ENCODE measurements around the gene TNPO3.
A peak's percentile ranks its signal among the peaks of the same experiment; 100 is the strongest.

Gene TNPO3

DNA sequence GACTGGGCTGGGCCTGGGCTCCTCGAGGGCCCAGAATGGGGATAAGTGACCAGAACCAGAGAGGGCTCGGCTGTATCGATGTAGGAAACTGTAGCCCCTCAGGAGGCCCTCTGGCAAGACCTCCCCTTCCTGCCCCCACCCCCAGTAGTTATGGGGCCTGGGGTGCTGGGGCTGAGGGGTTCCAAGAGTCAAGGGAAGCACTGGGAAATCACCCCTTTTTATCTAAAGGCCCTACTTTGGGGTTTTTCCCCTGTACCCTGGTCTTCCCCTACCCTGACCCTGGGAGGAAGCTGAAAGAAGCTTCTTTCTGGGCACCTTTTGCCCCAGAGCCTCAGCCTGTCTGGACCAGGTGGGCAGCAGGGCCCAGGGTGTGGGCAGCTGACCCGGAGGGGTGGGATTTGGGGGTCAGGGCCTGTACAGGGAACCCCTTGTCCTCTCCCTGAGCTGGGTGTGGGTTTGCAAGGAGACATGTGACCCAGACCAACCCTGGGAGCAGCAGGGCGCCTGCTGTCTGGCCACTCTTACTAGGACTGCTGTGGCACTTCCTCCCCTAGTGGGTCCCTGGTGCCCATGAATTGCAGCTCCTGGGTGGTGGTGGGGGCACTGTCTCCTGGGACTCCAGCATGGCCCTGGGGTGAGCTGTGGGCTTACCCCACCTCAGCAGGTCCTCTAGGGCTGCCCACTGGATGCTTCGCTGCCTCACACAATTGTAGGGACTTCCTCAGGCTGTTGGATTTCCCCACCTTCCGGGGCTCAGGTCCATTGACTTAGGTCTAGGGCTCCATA lies 115.6 kb downstream of the TNPO3 start:
- no peak for DNase-seq (ENCODE audit: low spot score)

DNA sequence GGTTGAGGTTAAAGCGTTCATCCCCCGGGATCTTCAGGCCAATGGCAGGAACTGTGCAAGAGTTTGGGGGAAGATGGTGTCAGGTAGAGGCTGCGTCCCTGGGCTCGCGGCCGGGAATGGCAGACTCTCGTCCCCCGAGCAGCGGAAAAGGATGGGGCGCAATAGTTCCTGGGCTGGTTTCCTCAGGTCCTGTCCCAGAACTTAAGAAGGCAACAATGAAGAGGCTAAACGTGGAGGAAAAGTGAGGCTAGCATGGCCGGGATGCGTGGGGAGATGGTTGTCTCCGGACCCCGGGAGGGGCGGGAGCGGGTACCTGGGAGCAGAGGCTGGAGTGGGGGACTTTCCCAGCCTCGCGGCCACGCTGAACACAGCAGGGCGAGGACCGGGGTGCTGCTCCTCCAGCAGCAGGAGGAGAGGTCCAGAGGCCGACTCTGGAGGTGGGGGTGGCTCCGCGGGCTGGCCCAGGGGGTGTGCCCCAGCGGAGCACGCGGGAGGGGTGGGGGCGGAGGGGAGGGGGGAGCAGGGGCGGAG lies 116.3 kb downstream of the TNPO3 start:
- no peak for DNase-seq (ENCODE audit: low spot score)

GRCh38 chr7:128937647-128938543 lies 117.0 kb downstream of the TNPO3 start, which contains the start of gene IRF5:
IRF5 (plus strand) TSS chr7:128937927; CDS start chr7:128942082, 4,155 bp downstream.
- DNase-seq (ENCODE audit: low spot score): no peak

GRCh38 chr7:128937271-128937646 lies 117.7 kb downstream of the TNPO3 start:
- no peak for DNase-seq (ENCODE audit: low spot score)

- no peak for DNase-seq (ENCODE audit: low spot score)
These were observed 118.1 kb downstream of the TNPO3 start for GRCh38 chr7:128936798-128937197.

- no peak for DNase-seq (ENCODE audit: low spot score)
These were observed 119.6 kb downstream of the TNPO3 start for GRCh38 chr7:128935342-128935730.

DNA sequence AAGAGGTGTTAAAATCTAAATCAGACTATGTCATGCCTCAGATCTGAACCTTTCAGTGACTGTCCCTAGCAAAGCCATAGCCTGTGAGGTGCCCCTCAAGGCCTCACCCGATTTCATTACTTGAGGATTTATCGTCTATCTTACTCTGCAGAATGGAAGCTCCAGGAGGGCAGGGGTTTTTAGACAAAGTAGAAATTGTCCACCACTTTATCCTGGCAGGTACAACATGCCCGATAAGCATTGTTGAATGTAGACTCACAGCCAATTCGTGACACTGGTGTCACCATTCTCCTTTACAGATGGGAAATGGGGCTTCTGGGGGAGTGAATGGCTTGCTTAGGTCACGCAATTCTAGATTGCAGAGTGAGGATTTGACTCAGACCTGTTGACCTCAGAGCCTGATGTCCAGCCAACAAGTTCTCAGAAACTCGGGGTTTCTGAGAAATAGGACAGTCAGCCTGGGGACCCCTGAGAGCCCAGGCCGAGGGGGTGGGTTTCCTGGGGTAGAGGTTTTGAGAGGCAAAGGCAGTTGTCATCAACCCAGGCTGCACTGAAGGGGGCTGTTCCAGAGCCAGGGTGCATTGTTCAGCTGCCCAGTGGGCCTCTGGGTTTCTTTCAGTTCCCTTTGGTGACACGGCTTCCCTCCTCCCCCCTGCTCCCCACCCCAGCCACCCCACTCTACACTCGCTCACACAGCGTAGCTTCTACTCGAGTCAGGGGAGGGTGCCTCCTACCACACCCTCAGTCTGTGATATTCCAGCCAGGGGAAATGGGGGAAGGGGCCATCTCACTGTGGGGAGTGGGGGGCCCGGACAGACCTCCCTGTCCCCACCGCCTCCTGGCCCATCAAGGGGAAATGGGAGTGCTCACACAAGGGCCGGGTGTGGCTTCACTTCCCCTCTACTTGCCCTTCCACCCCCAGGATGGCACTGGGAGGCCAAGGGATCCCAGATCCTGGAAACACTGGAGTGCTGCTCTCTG lies 120.3 kb downstream of the TNPO3 start:
- DNase-seq (ENCODE audit: low spot score): no peak

DNA sequence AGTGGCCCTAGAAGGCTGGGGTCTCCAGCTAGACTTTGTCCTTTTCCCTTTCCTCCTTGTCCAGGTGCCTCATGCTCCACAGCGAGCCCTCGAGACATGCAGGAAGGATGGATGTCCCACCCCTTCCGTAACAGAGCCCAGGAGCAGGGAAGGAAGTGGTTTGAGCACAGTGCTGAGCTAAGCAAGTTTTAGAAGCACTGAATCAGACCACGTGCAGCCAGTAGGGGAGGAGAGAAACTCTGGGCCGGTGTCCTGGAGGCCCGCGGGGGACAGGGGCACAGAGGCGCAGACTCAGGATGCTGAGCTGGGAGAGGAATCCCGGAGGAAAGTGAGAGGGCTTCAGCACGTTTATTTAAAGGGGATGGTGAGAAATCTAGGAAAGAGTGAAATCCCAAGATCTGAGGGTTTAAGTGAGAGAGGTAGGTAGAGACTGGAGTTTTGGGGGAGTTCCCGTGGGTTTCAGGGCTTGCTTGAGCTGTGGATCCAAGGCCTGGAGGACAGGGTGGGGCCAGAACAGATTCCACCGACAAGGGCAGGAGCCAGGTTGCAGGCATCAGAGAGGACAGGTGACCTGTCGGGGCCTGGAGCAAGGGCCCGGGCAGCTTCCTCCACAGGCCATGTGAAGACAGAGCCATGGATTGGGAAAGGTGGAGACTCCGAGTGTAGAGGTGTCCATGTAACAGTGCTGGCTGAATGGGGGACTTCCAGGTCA lies 121.6 kb downstream of the TNPO3 start:
- peak; percentile 53 for DNase-seq (ENCODE audit: low spot score)

DNA sequence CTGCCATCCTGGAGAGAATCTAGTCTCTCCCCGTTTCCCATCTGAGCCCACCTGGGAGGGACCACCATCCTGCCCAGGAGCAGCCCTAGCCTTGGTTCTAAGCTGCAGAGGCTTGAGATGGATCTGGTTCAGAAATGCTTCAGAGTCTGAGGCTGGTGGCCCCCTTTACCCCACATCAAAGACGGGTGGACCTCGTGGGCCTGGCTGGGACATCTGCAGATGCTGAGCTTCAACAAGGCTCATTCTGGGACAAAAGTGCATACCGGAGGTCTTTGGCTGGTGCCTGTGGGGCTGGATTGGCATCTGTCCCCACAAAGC lies 122.1 kb downstream of the TNPO3 start:
- no peak for DNase-seq (ENCODE audit: low spot score)

DNA sequence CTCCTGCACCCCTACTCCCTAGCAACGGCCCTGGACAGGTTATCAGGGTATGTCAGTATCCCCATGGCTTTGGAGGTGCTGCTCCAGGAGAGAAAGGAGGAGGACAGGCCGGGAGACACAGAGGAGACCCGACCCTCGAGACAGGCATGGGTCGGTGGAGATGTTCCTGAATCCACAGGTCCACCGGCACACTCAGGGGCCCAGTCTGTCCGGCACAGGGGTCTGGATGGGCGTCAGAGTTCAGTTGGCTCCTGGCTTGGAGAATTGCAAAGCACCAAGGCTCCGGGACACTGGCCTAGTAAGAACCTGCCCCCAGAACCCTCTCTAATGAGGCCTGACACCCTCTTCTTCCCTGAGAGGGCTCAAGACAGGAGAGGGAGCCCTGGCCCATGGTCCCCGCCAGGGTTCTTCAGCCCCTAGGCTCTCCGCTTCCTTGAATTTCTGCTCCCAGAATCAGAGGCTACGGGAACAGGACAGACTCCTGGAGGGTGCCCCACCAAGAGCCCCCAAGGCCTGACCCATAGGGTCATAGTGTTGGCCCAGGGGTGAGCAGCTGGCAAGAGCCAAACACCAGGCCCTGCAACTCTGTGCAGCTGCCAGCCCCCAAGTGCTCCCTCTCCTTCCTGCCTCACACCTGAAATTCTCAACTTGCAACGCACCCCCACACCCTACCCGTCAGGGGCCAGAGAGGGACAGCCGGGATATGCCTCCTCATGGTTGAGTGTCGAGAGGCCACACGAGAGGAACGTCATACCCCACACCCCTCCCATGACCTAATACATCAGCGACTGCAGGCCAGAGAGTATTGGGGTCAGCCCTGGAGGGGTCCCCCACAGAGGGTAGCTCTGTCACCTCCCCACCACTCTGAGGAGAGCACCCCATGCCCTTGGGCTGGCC lies 122.7 kb downstream of the TNPO3 start:
- DNase-seq (ENCODE audit: low spot score): no peak

DNA sequence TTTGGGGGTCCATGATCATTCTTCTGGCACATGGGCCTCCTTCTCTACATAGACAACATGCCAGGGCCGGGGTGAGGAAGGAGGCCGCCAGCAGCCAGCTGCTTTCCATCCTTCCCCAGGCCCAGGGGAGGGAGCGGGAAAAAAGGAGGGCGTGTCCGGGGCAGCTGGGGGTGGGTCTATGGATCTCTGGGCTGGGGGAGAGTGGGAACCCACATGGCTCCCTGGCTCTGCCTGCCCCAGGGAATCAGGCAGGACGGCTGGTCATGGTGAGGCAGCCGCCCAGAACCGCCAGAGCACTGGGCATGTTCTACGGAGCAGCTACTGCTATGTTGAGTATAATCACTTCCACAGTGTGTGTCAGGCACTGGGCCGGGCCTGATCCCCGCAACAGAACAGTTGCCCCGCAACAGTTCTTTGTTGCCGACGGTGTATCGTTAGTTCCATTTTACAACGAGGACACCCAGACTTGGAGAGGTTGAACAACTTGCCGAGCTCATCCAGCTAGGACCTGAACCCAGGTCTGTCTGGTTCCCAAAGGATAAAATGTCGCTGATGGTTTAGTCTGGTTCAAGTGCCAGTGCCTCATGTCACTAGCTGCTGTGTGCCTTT lies 123.6 kb downstream of the TNPO3 start:
- no peak for DNase-seq (ENCODE audit: low spot score)

GRCh38 chr7:128928882-128929788 lies 125.8 kb downstream of the TNPO3 start:
- no peak for DNase-seq (ENCODE audit: low spot score)

DNA sequence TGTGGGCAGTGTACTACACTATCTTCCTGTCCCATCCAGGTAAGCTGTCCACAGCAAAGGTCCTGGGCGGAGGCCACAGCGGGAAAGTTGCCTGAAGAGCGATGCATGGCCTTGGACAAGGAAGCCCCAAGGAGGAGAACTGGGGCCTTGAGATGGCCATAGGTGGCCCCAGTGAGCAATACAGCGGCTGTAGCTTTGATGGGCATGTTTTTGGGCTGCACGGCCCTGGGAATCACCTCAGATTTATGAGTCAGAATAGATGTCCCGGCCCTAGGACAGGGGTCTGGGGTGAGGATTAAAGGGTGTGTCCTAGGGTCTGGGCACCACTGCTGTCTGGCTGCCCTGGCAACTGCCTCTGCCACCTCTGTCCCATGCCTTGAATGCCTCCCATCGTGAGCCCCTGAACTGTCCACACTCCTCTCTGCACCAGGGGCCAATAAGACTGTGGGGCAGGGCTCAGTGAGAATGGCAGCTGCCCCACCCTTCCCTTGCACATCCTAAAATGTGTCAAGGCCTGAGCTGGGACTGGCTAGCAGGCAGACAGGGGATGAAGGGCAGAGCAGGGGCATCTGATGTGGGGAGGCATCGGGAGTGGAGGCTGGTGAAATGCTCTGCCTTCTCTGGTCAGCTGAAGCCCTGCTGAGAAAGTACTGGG lies 126.6 kb downstream of the TNPO3 start:
- no peak for DNase-seq (ENCODE audit: low spot score)

GRCh38 chr7:128924707-128925588 lies 130.0 kb downstream of the TNPO3 start:
- no peak for DNase-seq (ENCODE audit: low spot score)

DNA sequence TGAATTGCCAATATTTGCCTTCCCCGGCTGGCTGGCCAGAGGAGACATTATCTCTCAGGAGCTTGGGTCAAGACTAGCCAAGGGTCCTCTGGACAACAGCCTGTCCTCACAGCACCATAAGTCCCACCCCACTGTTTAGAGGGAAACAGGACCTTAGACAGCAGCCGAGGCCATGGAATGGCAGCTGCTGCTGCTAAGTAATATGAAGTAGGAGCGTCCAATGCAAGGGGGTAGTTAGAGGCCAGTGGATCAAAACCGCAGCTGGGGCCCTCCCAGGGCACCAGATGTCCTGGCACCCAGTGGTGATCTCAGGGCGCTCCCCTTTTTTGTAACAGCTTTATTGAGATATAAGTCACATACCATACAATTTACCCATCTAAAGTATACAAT lies 131.5 kb downstream of the TNPO3 start:
- no peak for DNase-seq (ENCODE audit: low spot score)

DNA sequence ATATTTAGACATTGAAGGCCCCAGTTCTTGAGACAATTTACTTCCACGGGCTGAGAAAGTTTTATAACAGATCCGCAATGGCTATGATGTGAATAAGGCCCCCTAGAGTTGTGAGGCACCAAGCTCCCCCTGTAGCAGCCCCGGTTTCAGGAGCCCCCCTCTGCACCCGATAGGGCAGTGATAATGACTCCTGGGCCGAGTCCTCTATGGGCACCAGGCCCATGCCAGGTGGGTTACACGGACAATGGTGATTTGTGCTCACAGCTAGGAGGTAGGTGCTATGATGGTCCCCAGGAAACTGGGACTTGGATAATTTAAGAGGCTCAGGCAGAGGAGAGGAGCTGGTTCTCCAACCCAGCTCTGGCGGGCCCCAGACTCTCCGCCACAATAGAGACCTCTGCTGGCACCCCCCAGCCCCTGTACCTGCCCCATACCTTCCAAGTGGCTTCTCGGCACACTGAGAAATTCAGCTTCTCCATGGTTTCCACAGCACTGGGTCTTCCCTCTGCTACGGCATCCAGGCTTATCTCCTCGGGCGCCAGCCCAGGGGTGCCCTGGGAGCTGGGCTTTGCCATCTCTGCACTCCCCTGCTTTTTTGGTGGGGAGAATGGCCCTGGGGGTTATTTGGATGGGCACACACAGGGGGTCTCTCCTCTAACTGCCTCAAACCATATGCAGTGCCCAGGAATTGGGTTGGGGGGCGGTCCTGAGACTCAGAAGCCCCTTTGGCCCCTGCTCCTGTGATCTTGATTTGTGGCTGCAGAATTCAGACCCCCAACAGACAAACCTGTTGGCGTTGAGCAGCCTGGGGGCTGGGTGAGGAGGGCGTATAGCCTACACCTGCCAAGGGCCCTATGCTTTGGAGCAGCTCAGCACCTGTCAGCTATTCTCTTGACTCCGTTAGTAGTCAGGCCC lies 132.2 kb downstream of the TNPO3 start:
- DNase-seq (ENCODE audit: low spot score): no peak

All from CD4-positive, alpha-beta T cell treated with Interleukin-15 for 4 hours (primary cell).